GM12878 (cell line): ENCODE data around the gene ATP6V1G2. TPM values are rescaled to one million over a fixed set of nuclear protein-coding genes. Genes with fewer than 3 reads are reported as not detected.
A peak's percentile ranks its signal among the peaks of the same experiment; 100 is the strongest.

Source experiments
- ATAC-seq: fragments of 200-7000 bp; cut with Tn5 transposase; 3 replicates; pipeline ENCODE4 v1.9.1; 2020; ENCODE audit warnings: mild to moderate bottlenecking, moderate library complexity
- Bru-seq: library from RNA; stranded (reverse); fragments of 400-500 nt; gene quantifications from one replicate; lab custom pipeline; 2021; lab: Mats Ljungman, UMichigan
- BruChase-seq, 2 experiments: library from RNA; stranded (reverse); fragments of 400-500 nt; gene quantifications; one replicate each; lab custom pipeline; 2021; lab: Mats Ljungman, UMichigan
- BruUV-seq: library from RNA; stranded (reverse); fragments of 400-500 nt; replicated peaks from 2 replicates; lab custom pipeline; 2021; lab: Mats Ljungman, UMichigan
- CTCF ChIA-PET: fragments of 300-600 bp; sonication (Branson Sonifier 250); formaldehyde crosslinking; extraction: SDS; loops from one replicate; lab custom pipeline; 2021; ENCODE audit warnings: inconsistent platforms; lab: Yijun Ruan, JAX
- POLR2A ChIA-PET: fragments of 350-600 bp; formaldehyde crosslinking; extraction: SDS; loops from one replicate; lab custom pipeline; 2021; ENCODE audit warnings: inconsistent platforms; lab: Charles Lee
- RAD21 ChIA-PET: fragments of 300-600 bp; sonication (Branson Sonifier 250); formaldehyde crosslinking; loops from one replicate; lab custom pipeline; 2023; ENCODE audit warnings: antibody characterized with exemption; ENCODE audit not compliant: unreplicated experiment; lab: Charles Lee
- SMC1A ChIA-PET: fragments of 300-600 bp; sonication (Branson Sonifier 250); formaldehyde crosslinking; loops from one replicate; lab custom pipeline; 2023; ENCODE audit not compliant: unreplicated experiment, uncharacterized antibody; lab: Charles Lee
- DNase-seq: peaks from one replicate; pipeline ENCODE4 v3.0.0-alpha.2; 2011; ENCODE audit warnings: low read depth, low spot score
- FAIRE-seq: peaks from 3 replicates; lab custom pipeline; 2011; peaks lifted over from hg19 to GRCh38; lab: Jason Lieb, UNC
- H2AFZ ChIP-seq: 2 replicates; pipeline ENCODE4 v1.6.0; 2011; ENCODE audit warnings: low read depth, low read length, control low read depth; ENCODE audit not compliant: control insufficient read depth
- H3K27ac ChIP-seq: 2 replicates; pipeline ENCODE4 v1.5.1; 2011; ENCODE audit warnings: control low read depth; ENCODE audit not compliant: control insufficient read depth, insufficient read depth
- H3K27me3 ChIP-seq, 2 experiments: replicated peaks in 1 of 2; 2 replicates each; pipeline versions ENCODE4 v1.6.0 to v1.6.1; 2011; ENCODE audit warnings: low read length in 1 of 2; ENCODE audit not compliant: control insufficient read depth in 2 of 2, insufficient read depth in 2 of 2
- H3K36me3 ChIP-seq, 2 experiments: 2 replicates each; pipeline ENCODE4 v1.5.1; 2011; ENCODE audit warnings: low read length in 1 of 2; ENCODE audit not compliant: control insufficient read depth in 2 of 2, insufficient read depth in 2 of 2
- H3K4me1 ChIP-seq: 2 replicates; pipeline ENCODE4 v1.6.1; 2011; ENCODE audit warnings: mild to moderate bottlenecking, low read length, moderate library complexity, mixed read lengths; ENCODE audit not compliant: control insufficient read depth, insufficient read depth
- H3K4me2 ChIP-seq: 2 replicates; pipeline ENCODE4 v1.6.0; 2011; ENCODE audit warnings: control low read depth; ENCODE audit not compliant: control insufficient read depth, insufficient read depth
- H3K4me3 ChIP-seq: fragments of 200-600 bp; sonication (generic); 2 replicates; pipeline ENCODE4 v1.5.1; 2016
- H3K79me2 ChIP-seq: 2 replicates; pipeline ENCODE4 v1.6.0; 2011; ENCODE audit warnings: low read length; ENCODE audit not compliant: control insufficient read depth, insufficient read depth
- H3K9ac ChIP-seq: 2 replicates; pipeline ENCODE4 v1.8.0; 2011; ENCODE audit warnings: low read length, control low read depth, mixed read lengths; ENCODE audit not compliant: control insufficient read depth, insufficient read depth
- H3K9me3 ChIP-seq: replicated peaks from 3 replicates; pipeline ENCODE4 v1.5.1; 2011; ENCODE audit warnings: mild to moderate bottlenecking, low read length; ENCODE audit not compliant: control insufficient read depth, insufficient read depth
- H4K20me1 ChIP-seq: 2 replicates; pipeline ENCODE4 v1.6.0; 2011; ENCODE audit not compliant: control insufficient read depth, insufficient read depth
- CBFB ChIP-seq: IDR thresholded peaks from 2 replicates; pipeline ENCODE4 v1.6.1; 2016; ENCODE audit warnings: antibody characterized with exemption, low read depth
- CHD1 ChIP-seq: IDR thresholded peaks from 2 replicates; pipeline ENCODE4 v1.6.1; 2012; ENCODE audit warnings: low read depth, low read length, improper control_type of control experiment
- HCFC1 ChIP-seq: fragments of 150-350 bp; IDR thresholded peaks from 2 replicates; pipeline ENCODE4 v1.6.1; 2014; ENCODE audit warnings: low read length
- HSF1 ChIP-seq: fragments of 150-350 bp; IDR thresholded peaks from 2 replicates; pipeline ENCODE4 v1.6.1; 2014; ENCODE audit warnings: mild to moderate bottlenecking, low read depth, low read length
- NBN ChIP-seq: fragments of 450-650 bp; IDR thresholded peaks from 2 replicates; pipeline ENCODE4 v1.6.1; 2016
- PAX5 ChIP-seq: IDR thresholded peaks from 2 replicates; pipeline ENCODE4 v1.6.1; 2011; ENCODE audit warnings: low read depth, low read length, borderline replicate concordance
- PML ChIP-seq: IDR thresholded peaks from 2 replicates; pipeline ENCODE4 v1.6.1; 2012; ENCODE audit warnings: low read length, inconsistent platforms
- POLR2AphosphoS2 ChIP-seq: IDR thresholded peaks from 2 replicates; pipeline ENCODE4 v1.6.1; 2011; ENCODE audit warnings: low read depth, mild to moderate bottlenecking, low read length, improper control_type of control experiment, moderate library complexity
- SMAD5 ChIP-seq: IDR thresholded peaks from 2 replicates; pipeline ENCODE4 v1.6.1; 2016; ENCODE audit warnings: antibody characterized with exemption, low read depth
- SPI1 ChIP-seq: IDR thresholded peaks from 2 replicates; pipeline ENCODE4 v1.6.1; 2011; ENCODE audit warnings: low read depth, mild to moderate bottlenecking, low read length, moderate library complexity, borderline replicate concordance; ENCODE audit not compliant: insufficient read depth
- SRF ChIP-seq, 2 experiments: IDR thresholded peaks; 2 replicates each; pipeline ENCODE4 v1.6.1; 2011; ENCODE audit warnings: low read depth in 2 of 2, low read length in 2 of 2, mild to moderate bottlenecking in 1 of 2, moderate library complexity in 1 of 2
- SUPT20H ChIP-seq: IDR thresholded peaks from 2 replicates; pipeline ENCODE4 v1.6.1; 2011; ENCODE audit warnings: low read depth, mild to moderate bottlenecking, low read length, moderate library complexity, borderline replicate concordance; ENCODE audit not compliant: control insufficient read depth
- ZNF24 ChIP-seq: fragments of 450-650 bp; IDR thresholded peaks from 2 replicates; pipeline ENCODE4 v1.6.1; 2017; ENCODE audit warnings: antibody characterized with exemption, mild to moderate bottlenecking
- ZNF592 ChIP-seq: fragments of 450-650 bp; IDR thresholded peaks from 2 replicates; pipeline ENCODE4 v1.6.1; 2017; ENCODE audit warnings: mild to moderate bottlenecking, moderate library complexity
- WGBS: methylation state at CpG from one replicate; pipeline ENCODE4 v1.1.6; 2016; ENCODE audit warnings: low lambda C conversion rate; ENCODE audit not compliant: insufficient replicate concordance, insufficient coverage; ENCODE audit errors: missing lambda C conversion rate; 5-methylcytosine and 5-hydroxymethylcytosine counted together
- in situ Hi-C: fragments of 300-500 bp; cut with MboI; formaldehyde crosslinking; loops from 9 replicates; pipeline ENCODE4 v1.14.3; 2018; ENCODE audit warnings: mixed read lengths
- intact Hi-C: fragments of 100-400 bp; cut with micrococcal nuclease; formaldehyde crosslinking; loops from one replicate; pipeline ENCODE4 v1.14.2; 2022; ENCODE audit not compliant: unreplicated experiment
- long read RNA-seq, 2 experiments: library from polyadenylated mRNA; unstranded; transcript quantifications; one replicate each; pipeline ENCODE4 v2.0.0, GENCODE V29; 2019 to 2020
- polyA minus RNA-seq, 3 experiments: library from RNA; depleted of rRNA, polyadenylated mRNA; stranded (reverse); fragments of >200 nt; gene quantifications; 2 replicates each; pipeline ENCODE4 v1.2.3, GENCODE V29; 2011
- polyA plus RNA-seq, 11 experiments: library from polyadenylated mRNA; depleted of rRNA in 4 of 11; unstranded in 6 of 11; stranded (reverse) in 5 of 11; fragments of >200 nt; fragmentation: Nextera tagmentation in 4 of 11; fragmentation: Illumina TruSeq in 1 of 11; extraction: Ambion mirVana in 4 of 11; extraction: Trizol in 1 of 11; gene quantifications; 1 replicate in 1 of 11; 2 replicates in 10 of 11; pipeline versions ENCODE4 v1.2.1 to v1.2.3, GENCODE V29; 2011 to 2016; ENCODE audit warnings: inconsistent platforms in 2 of 11, missing spikeins in 2 of 11, low read depth in 1 of 11
- total RNA-seq, 4 experiments: library from RNA; depleted of rRNA in 3 of 4; stranded (reverse); fragments of >200 nt in 3 of 4; fragmentation: Illumina TruSeq in 1 of 4; extraction: Trizol in 1 of 4; gene quantifications; 2 replicates each; pipeline versions ENCODE4 v1.2.1 to v1.2.3, GENCODE V29; 2013 to 2021

ATP6V1G2 gene
- total RNA-seq (2013; cell fraction: nucleolus; rRNA removed): 3.5 and 6.3 TPM in 2 replicates
- total RNA-seq (2014; rRNA removed) (2.2 and 2.5 TPM in 2 replicates), total RNA-seq (2014; rRNA removed; fragmentation: Illumina TruSeq; extraction: Trizol) (2.7 and 2.9 TPM in 2 replicates), total RNA-seq (2021) (2.5 and 3.5 TPM in 2 replicates), polyA plus RNA-seq (2011; rRNA removed) (8.9 and 11.1 TPM in 2 replicates), polyA plus RNA-seq (2014; fragmentation: Illumina TruSeq; extraction: Trizol) (4.3 and 4.9 TPM in 2 replicates), polyA plus RNA-seq (2014; fragmentation: Nextera tagmentation; extraction: Ambion mirVana) (under 1 TPM; 0.45 to 0.58 TPM), polyA plus RNA-seq (2014; rRNA removed) (2.6 and 3.5 TPM in 2 replicates), polyA plus RNA-seq (2016; fragmentation: Nextera tagmentation; extraction: Ambion mirVana) (1 to 10 TPM; 2.8 to 3.1 TPM), polyA minus RNA-seq (2011; rRNA and poly(A)+ RNA removed) (1.7 and 2.7 TPM in 2 replicates), Bru-seq, nascent RNA (percentile 51 among the genes with signal in this experiment), BruChase-seq, experiment 1, labeled RNA remaining after a 6-hour chase (percentile 64 among the genes with signal in this experiment), BruChase-seq, experiment 2, labeled RNA remaining after a 2-hour chase (percentile 63 among the genes with signal in this experiment)
- polyA plus RNA-seq (2011; ENCODE audit: low read depth): 2.1 TPM
- 4.8 and 5.9 TPM in 2 replicates for polyA plus RNA-seq (2011; cell fraction: cytosol; rRNA removed)
- polyA plus RNA-seq (2011; cell fraction: nucleus; rRNA removed): 12.0 and 12.5 TPM in 2 replicates
- 2.4 and 3.1 TPM in 2 replicates for polyA plus RNA-seq (2012)
- 0.94 TPM in 1 of 2 replicates, not detected in the other for polyA minus RNA-seq (2011; cell fraction: cytosol; rRNA and poly(A)+ RNA removed)
- polyA minus RNA-seq (2011; cell fraction: nucleus; rRNA and poly(A)+ RNA removed): 1.8 and 2.3 TPM in 2 replicates
- long read RNA-seq, experiment 1: 0 reads
- long read RNA-seq, experiment 2, partial matches to known transcripts: 0 of 2 reads
- long read RNA-seq, experiment 2, other reads (novel, unspliced or antisense): 1 of 2 reads

DNA sequence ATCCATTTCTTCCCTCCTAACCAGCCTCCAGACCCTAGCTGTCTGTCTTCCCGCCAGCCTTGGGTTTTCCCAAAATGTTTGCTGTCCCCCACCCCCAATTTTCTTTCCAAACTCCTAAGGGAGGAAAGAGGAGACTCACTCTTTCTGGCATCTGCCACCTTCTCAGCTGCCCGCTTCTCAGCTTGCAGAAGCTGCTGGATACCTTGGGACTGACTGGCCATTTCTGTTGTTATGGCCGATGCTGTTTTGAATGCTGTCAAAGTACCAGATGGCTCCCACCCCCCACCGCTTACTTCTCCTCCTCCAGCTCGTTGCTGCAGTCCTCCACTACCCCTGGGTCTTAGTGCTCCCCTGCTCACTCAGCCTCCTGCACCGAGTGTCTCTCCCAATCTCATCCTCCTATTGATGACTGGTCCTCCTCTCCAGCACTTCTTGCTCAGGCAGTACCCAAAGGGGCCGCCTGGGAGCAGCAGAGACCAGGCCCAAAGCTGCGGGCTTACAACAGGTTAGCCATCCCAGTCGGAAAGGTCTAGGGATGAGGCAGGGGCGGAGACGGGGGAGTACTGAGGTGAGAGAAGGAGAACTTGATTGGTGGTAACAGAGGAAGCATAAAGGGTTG, at the start of gene ATP6V1G2:
ATP6V1G2 (minus strand) TSS at position 270 of the 619 bp plus-strand sequence; CDS start at position 221, 49 bp downstream.
- RAD21 ChIA-PET: interaction anchor here (0.9 to 16.9 kb wide), 7 partner anchors 13 to 146 kb away, joined by 3 to 668 read pairs (median 32); partner anchors contain the start of genes LST1, LTB, LY6G5C and NCR3
- Histone ChIP-seq H3K9ac (peak within 1 kb of the TSS; percentile 58), H3K4me3 (peak within 1 kb of the TSS; percentile 72), H3K9me3 (no peaks in the 10 kb centered on the region), H3K27ac (peak within 1 kb of the TSS; percentile 64), H3K4me1 (peaks cover 23% of the 10 kb centered on the region; the same call in 1 of the 2 replicates), H4K20me1 (no peaks in the 10 kb centered on the region), H2AFZ (peak within 1 kb of the TSS; percentile 45), H3K27me3 (no peaks in the 10 kb centered on the region), H3K36me3 (no peaks in the 10 kb centered on the region; a peak in 1 of 4 replicates), H3K79me2 (peaks cover 29% of the 10 kb centered on the region), H3K4me2 (peak within 1 kb of the TSS; percentile 80)
- peak; percentile 41 for FAIRE-seq
- intact Hi-C loops: loop anchor here (1.0 to 10.0 kb wide), 4 partner anchors 52 to 358 kb away; partner anchors contain the start of genes BAG6 and ZBTB12
- POLR2A ChIA-PET: interaction anchor here (0.6 to 8.5 kb wide), 7 partner anchors 15 to 116 kb away, joined by 3 to 164 read pairs (median 3); partner anchors contain the start of genes LST1, LTA, LTB and TNF
- SMC1A ChIA-PET: interaction anchor here (0.7 to 34.7 kb wide), 6 partner anchors 13 to 284 kb away, joined by 3 to 1989 read pairs (median 5); partner anchors contain the start of genes AIF1, LST1, LTA and LTB
- DNase-seq: peak; percentile 71
- BruUV-seq: no TSS peak
- in situ Hi-C loops: loop anchor here (5.0 to 10.0 kb wide), 2 partner anchors 51 to 288 kb away; no protein-coding TSS in a partner anchor
- ATAC-seq: peak; percentile 73
- CTCF ChIA-PET: interaction anchor here (0.7 to 34.8 kb wide), 11 partner anchors 41 to 406 kb away, joined by 3 to 2098 read pairs (median 3); partner anchors contain the start of genes HSPA1B, LST1, LTB and NCR3
- 14% methylated on average over 11 of the region's 11 CpGs for WGBS
- TF ChIP-seq ZNF592 (no peak), CHD1 (no peak), ZNF24 (no peak), NBN (peak; percentile 72; the same call in 1 of the 2 replicates), HCFC1 (peak; percentile 57), PML (no peak), CBFB (no peak), SUPT20H (no peak), SMAD5 (no peak), POLR2AphosphoS2 (no peak), SRF (IDR thresholded peaks at IDR 0.05; ENCODE audit: low read depth in 2 of 2, low read length in 2 of 2) (0 out of 4 replicates have a peak, but pooled peaks of 1 of the 2 experiments have one; percentile 62), SPI1 (no peak), HSF1 (no peak), PAX5 (no peak; the same call in 1 of the 2 replicates)
